ENCODE data around the gene PAK1IP1. TPM values are rescaled to one million over a fixed set of nuclear protein-coding genes. Genes with fewer than 3 reads are reported as not detected.
A peak's percentile ranks its signal among the peaks of the same experiment; 100 is the strongest.
"Not testable (repeated sequence)": the region's sequence is repeated elsewhere in the genome, so short reads cannot be mapped to it uniquely, and the experiment has no call there.

The PAK1IP1 gene
- total RNA-seq, 1 donor: 17.7 TPM

- H3K27me3 ChIP-seq (ENCODE audit: insufficient read depth, low read length): no peaks in the 10 kb centered on the region
- no peak for DNase-seq (ENCODE audit: insufficient read length, low spot score, missing footprints)
- peak overlapping the region; percentile 71 for H3K4me2 ChIP-seq (ENCODE audit: insufficient read depth, low read length)
- peaks cover 15% of the 10 kb centered on the region for H3K4me1 ChIP-seq (ENCODE audit: insufficient read depth, low read length)
- peaks cover 25% of the 10 kb centered on the region for H3K79me2 ChIP-seq (ENCODE audit: insufficient read depth, low read length)
- H3K9me3 ChIP-seq (ENCODE audit: low read depth, low read length): no peaks in the 10 kb centered on the region
- no peak for TF ChIP-seq CTCF (IDR thresholded peaks at IDR 0.05; ENCODE audit: extremely low read depth, low read depth, low read length)
- peak overlapping the region; percentile 73 for H2AFZ ChIP-seq (ENCODE audit: low read length)
- no peaks in the 10 kb centered on the region for H4K20me1 ChIP-seq (ENCODE audit: insufficient read depth, low read length)
- no peak overlapping the region for H3K27ac ChIP-seq (ENCODE audit: low read depth, low read length)
- peaks cover 9% of the 10 kb centered on the region for H3K36me3 ChIP-seq (ENCODE audit: insufficient read depth, low read length)
- H3K4me3 ChIP-seq (ENCODE audit: insufficient read depth, low read length): peak overlapping the region; percentile 72
Observed at GRCh38 chr6:10720265-10720959, 25.6 kb downstream of the PAK1IP1 start.

- H3K9me3 ChIP-seq (ENCODE audit: low read depth, low read length); DNase-seq (ENCODE audit: insufficient read length, low spot score, missing footprints); H3K27me3 ChIP-seq (ENCODE audit: insufficient read depth, low read length); H4K20me1 ChIP-seq (ENCODE audit: insufficient read depth, low read length); H3K27ac ChIP-seq (ENCODE audit: low read depth, low read length): not testable (repeated sequence)
- peaks cover 16% of the 10 kb centered on the region for H3K36me3 ChIP-seq (ENCODE audit: insufficient read depth, low read length)
- H2AFZ ChIP-seq (ENCODE audit: low read length): peak overlapping the region; percentile 55
- peak overlapping the region; percentile 72 for H3K4me3 ChIP-seq (ENCODE audit: insufficient read depth, low read length)
- peak overlapping the region; percentile 71 for H3K4me2 ChIP-seq (ENCODE audit: insufficient read depth, low read length)
- peaks cover 15% of the 10 kb centered on the region for H3K4me1 ChIP-seq (ENCODE audit: insufficient read depth, low read length)
- H3K79me2 ChIP-seq (ENCODE audit: insufficient read depth, low read length): peaks cover 33% of the 10 kb centered on the region
Observed at GRCh38 chr6:10720960-10721849, 26.4 kb downstream of the PAK1IP1 start.

GRCh38 chr6:10721850-10722569, 27.2 kb downstream of the PAK1IP1 start:
- Histone ChIP-seq H2AFZ (ENCODE audit: low read length) (peak overlapping the region; percentile 98), H3K4me2 (ENCODE audit: insufficient read depth, low read length) (peak overlapping the region; percentile 99), H3K9me3 (ENCODE audit: low read depth, low read length) (no peaks in the 10 kb centered on the region), H3K79me2 (ENCODE audit: insufficient read depth, low read length) (peaks cover 35% of the 10 kb centered on the region), H3K27ac (ENCODE audit: low read depth, low read length) (peak overlapping the region; percentile 86), H3K4me3 (ENCODE audit: insufficient read depth, low read length) (peak overlapping the region; percentile 92), H4K20me1 (ENCODE audit: insufficient read depth, low read length) (no peaks in the 10 kb centered on the region), H3K36me3 (ENCODE audit: insufficient read depth, low read length) (peaks cover 17% of the 10 kb centered on the region), H3K4me1 (ENCODE audit: insufficient read depth, low read length) (peaks cover 15% of the 10 kb centered on the region), H3K27me3 (ENCODE audit: insufficient read depth, low read length) (no peaks in the 10 kb centered on the region)
- no peak for DNase-seq (ENCODE audit: insufficient read length, low spot score, missing footprints)
- no peak for TF ChIP-seq CTCF (IDR thresholded peaks at IDR 0.05; ENCODE audit: extremely low read depth, low read depth, low read length)

GRCh38 chr6:10722570-10722819, 27.7 kb downstream of the PAK1IP1 start:
- no peaks in the 10 kb centered on the region for H3K9me3 ChIP-seq (ENCODE audit: low read depth, low read length)
- DNase-seq (ENCODE audit: insufficient read length, low spot score, missing footprints): no peak
- H3K4me3 ChIP-seq (ENCODE audit: insufficient read depth, low read length): peak overlapping the region; percentile 92
- peak overlapping the region; percentile 86 for H3K27ac ChIP-seq (ENCODE audit: low read depth, low read length)
- no peaks in the 10 kb centered on the region for H3K27me3 ChIP-seq (ENCODE audit: insufficient read depth, low read length)
- peaks cover 15% of the 10 kb centered on the region for H3K4me1 ChIP-seq (ENCODE audit: insufficient read depth, low read length)
- peak overlapping the region; percentile 99 for H3K4me2 ChIP-seq (ENCODE audit: insufficient read depth, low read length)
- peak overlapping the region; percentile 98 for H2AFZ ChIP-seq (ENCODE audit: low read length)
- peaks cover 17% of the 10 kb centered on the region for H3K36me3 ChIP-seq (ENCODE audit: insufficient read depth, low read length)
- H3K79me2 ChIP-seq (ENCODE audit: insufficient read depth, low read length): peaks cover 35% of the 10 kb centered on the region
- no peak for TF ChIP-seq CTCF (IDR thresholded peaks at IDR 0.05; ENCODE audit: extremely low read depth, low read depth, low read length)
- H4K20me1 ChIP-seq (ENCODE audit: insufficient read depth, low read length): no peaks in the 10 kb centered on the region

All from osteoblast (primary cell).